LNCAP (cell line): Measurements from ENCODE around the gene CTDSPL.

Source experiments
- TF ChIP-seq, protein P1 (sequence below): fragments of 450-650 bp; IDR thresholded peaks from 2 replicates; pipeline ENCODE4 v1.5.1; 2017; ENCODE audit warnings: mild to moderate bottlenecking

CTDSPL gene

DNA sequence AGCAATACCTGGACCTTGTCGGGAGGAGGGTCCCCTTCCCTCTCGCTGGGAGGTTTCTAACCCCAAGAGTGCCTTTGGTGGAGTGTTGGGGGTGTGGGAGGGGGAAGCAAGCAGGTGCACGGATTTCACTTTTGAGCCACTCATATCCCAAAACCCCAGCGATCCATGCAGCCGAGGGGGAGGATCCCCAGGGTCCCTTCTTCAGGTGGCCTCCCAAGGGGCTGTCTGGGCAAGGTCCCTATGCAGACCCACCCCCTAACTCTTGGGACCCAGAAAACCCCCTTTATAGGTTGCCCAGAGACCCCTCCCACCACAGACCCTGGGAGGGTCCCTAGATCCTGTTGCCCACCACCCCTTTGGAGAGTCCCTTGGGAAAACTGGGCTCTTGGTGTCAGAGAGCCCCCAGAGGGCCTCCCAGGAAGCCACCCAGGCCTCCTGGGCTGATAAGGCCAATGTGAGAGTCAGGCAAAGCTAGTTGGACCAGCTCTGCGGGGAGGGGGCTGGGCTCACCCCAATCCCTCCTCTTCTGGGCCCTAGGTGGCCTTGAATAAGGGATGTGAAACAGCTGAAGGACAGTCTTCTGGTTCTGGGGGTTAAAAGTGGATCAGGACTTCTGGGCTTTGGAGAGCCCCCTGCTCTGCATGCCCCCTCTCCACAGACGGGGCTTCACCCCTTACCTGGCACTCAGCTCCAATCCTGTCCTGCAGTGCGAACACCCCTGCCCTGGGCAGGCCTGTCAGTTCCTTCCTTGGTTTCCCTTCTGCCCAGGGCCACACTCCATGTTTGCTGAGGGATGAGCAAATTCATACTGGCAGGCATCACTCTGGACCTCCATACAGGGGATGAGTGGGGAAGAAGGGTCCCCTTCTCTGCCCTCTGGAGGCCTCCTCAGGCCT lies 168.7 kb downstream of the CTDSPL start:
- TF ChIP-seq, protein P1, sequence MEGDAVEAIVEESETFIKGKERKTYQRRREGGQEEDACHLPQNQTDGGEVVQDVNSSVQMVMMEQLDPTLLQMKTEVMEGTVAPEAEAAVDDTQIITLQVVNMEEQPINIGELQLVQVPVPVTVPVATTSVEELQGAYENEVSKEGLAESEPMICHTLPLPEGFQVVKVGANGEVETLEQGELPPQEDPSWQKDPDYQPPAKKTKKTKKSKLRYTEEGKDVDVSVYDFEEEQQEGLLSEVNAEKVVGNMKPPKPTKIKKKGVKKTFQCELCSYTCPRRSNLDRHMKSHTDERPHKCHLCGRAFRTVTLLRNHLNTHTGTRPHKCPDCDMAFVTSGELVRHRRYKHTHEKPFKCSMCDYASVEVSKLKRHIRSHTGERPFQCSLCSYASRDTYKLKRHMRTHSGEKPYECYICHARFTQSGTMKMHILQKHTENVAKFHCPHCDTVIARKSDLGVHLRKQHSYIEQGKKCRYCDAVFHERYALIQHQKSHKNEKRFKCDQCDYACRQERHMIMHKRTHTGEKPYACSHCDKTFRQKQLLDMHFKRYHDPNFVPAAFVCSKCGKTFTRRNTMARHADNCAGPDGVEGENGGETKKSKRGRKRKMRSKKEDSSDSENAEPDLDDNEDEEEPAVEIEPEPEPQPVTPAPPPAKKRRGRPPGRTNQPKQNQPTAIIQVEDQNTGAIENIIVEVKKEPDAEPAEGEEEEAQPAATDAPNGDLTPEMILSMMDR, result no peak

- TF ChIP-seq, protein P1, result no peak
Observed at GRCh38 chr3:38031022-38031994, 169.6 kb downstream of the CTDSPL start.

- TF ChIP-seq, protein P1, result no peak
Observed at GRCh38 chr3:38032328-38032865, 170.7 kb downstream of the CTDSPL start.
